Measurements from ENCODE around the gene PARP8. TPM values are rescaled to one million over a fixed set of nuclear protein-coding genes. Genes with fewer than 3 reads are reported as not detected.
"Not testable (repeated sequence)": the region's sequence is repeated elsewhere in the genome, so short reads cannot be mapped to it uniquely, and the experiment has no call there.

PARP8 gene
- total and polyA plus RNA-seq, 3 experiments from 2014 or later: 55.4 to 142 (median 58.4) TPM

- H3K27ac ChIP-seq (ENCODE audit: low read depth, low read length): no peak overlapping the region
Observed at GRCh38 chr5:50655067-50655809, 11.2 kb upstream of the PARP8 start.

GRCh38 chr5:50655810-50656205 lies 10.6 kb upstream of the PARP8 start:
- peaks cover 2 to 4% (median 2%) of the 10 kb centered on the region in 3 donors for H3K36me3 Mint-ChIP-seq
- CTCF ChIA-PET: interaction anchor here (1.2 kb wide), 1 partner anchor 67 kb away, joined by 3 read pairs; no protein-coding TSS in a partner anchor
- H3K4me1 ChIP-seq (ENCODE audit: insufficient read depth, low read length): no peaks in the 10 kb centered on the region
- H3K4me3 ChIP-seq (ENCODE audit: low read length): no peak overlapping the region
- no peaks in the 10 kb centered on the region for H3K36me3 ChIP-seq (ENCODE audit: insufficient read depth, low read length)
- H3K9me3 ChIP-seq (ENCODE audit: low read length): no peaks in the 10 kb centered on the region
- H3K27me3 Mint-ChIP-seq: no peaks in the 10 kb centered on the region
- H3K9me3 Mint-ChIP-seq: no peaks in the 10 kb centered on the region
- POLR2A ChIA-PET: no interaction called here
- H3K27ac Mint-ChIP-seq: no peak overlapping the region
- no peak overlapping the region for H3K27ac ChIP-seq (ENCODE audit: low read depth, low read length)
- no peak overlapping the region for H3K4me3 Mint-ChIP-seq
- no peak for DNase-seq
- no peaks in the 10 kb centered on the region for H3K27me3 ChIP-seq (ENCODE audit: insufficient read depth, low read length, poor library complexity, severe bottlenecking)
- H3K4me1 Mint-ChIP-seq: peaks cover 18 to 54% (median 29%) of the 10 kb centered on the region in 3 donors

More at GRCh38 chr5:50655067-50655809, 11.2 kb upstream of the PARP8 start:
- ChIA-PET CTCF (interaction anchor here (1.2 kb wide), 1 partner anchor 67 kb away, joined by 3 read pairs; no protein-coding TSS in a partner anchor), POLR2A (no interaction called here)
- no peak overlapping the region for H3K4me3 ChIP-seq (ENCODE audit: low read length)
- DNase-seq: no peak
- H3K4me3 Mint-ChIP-seq: no peak overlapping the region
- H3K36me3 Mint-ChIP-seq: peaks cover under 1 to 4% (median under 1%) of the 10 kb centered on the region in 3 donors
- H3K4me1 Mint-ChIP-seq: peaks cover 18 to 58% (median 29%) of the 10 kb centered on the region in 3 donors
- H3K9me3 ChIP-seq (ENCODE audit: low read length): no peaks in the 10 kb centered on the region
- no peaks in the 10 kb centered on the region for H3K9me3 Mint-ChIP-seq
- H3K4me1 ChIP-seq (ENCODE audit: insufficient read depth, low read length): no peaks in the 10 kb centered on the region
- no peaks in the 10 kb centered on the region for H3K36me3 ChIP-seq (ENCODE audit: insufficient read depth, low read length)
- peak overlapping the region in 2 of 8 donors; percentile 66 to 89 for H3K27ac Mint-ChIP-seq
- H3K27me3 Mint-ChIP-seq: no peaks in the 10 kb centered on the region
- no peaks in the 10 kb centered on the region for H3K27me3 ChIP-seq (ENCODE audit: insufficient read depth, low read length, poor library complexity, severe bottlenecking)

GRCh38 chr5:50657044-50657443 lies 9.4 kb upstream of the PARP8 start:
- DNase-seq: no peak
- Histone ChIP-seq H3K27me3 (ENCODE audit: insufficient read depth, low read length, poor library complexity, severe bottlenecking) (no peaks in the 10 kb centered on the region), H3K4me3 (ENCODE audit: low read length) (no peak overlapping the region), H3K36me3 (ENCODE audit: insufficient read depth, low read length) (no peaks in the 10 kb centered on the region), H3K9me3 (ENCODE audit: low read length) (no peaks in the 10 kb centered on the region), H3K4me1 (ENCODE audit: insufficient read depth, low read length) (no peaks in the 10 kb centered on the region), H3K27ac (ENCODE audit: low read depth, low read length) (no peak overlapping the region)
- ChIA-PET POLR2A (no interaction called here), CTCF (no interaction called here)
- no peak overlapping the region for H3K27ac Mint-ChIP-seq
- H3K36me3 Mint-ChIP-seq: peaks cover 2 to 4% (median 2%) of the 10 kb centered on the region in 3 donors
- no peaks in the 10 kb centered on the region for H3K9me3 Mint-ChIP-seq
- H3K27me3 Mint-ChIP-seq: no peaks in the 10 kb centered on the region
- H3K4me1 Mint-ChIP-seq: peaks cover 18 to 50% (median 29%) of the 10 kb centered on the region in 3 donors
- H3K4me3 Mint-ChIP-seq: no peak overlapping the region

DNA sequence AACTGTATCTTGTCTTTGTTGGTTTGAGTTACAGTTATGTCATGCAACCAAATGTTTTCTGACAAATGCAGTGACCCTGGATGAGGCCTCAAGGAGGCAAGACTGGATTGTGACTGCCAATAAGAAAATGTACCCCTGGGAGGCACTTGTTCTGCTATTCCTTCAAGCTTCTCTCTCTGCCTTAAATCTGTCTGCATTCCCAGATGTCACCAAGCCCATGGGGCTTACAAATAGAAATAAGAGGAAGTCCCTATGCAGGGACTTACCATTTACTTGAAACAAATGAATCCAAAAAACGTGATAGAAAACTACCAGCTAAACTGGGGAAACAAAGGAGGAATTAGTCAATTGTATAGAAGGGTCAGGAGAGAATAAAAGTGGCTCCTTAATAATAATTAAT lies 8.2 kb upstream of the PARP8 start:
- ChIA-PET CTCF (interaction anchor here (0.5 kb wide), 1 partner anchor 218 kb away, joined by 3 read pairs; no protein-coding TSS in a partner anchor), POLR2A (no interaction called here)
- Mint-ChIP-seq H3K4me3 (no peak overlapping the region), H3K9me3 (no peaks in the 10 kb centered on the region), H3K27ac (peak overlapping the region in 1 of 8 donors; percentile 33), H3K36me3 (peaks cover 2 to 4% (median 2%) of the 10 kb centered on the region in 3 donors), H3K27me3 (no peaks in the 10 kb centered on the region), H3K4me1 (peaks cover 27 to 56% (median 36%) of the 10 kb centered on the region in 3 donors)
- H3K9me3 ChIP-seq (ENCODE audit: low read length): no peaks in the 10 kb centered on the region
- H3K4me1 ChIP-seq (ENCODE audit: insufficient read depth, low read length): peaks cover 1% of the 10 kb centered on the region
- H3K4me3 ChIP-seq (ENCODE audit: low read length): no peak overlapping the region
- DNase-seq: no peak
- H3K27ac ChIP-seq (ENCODE audit: low read depth, low read length): no peak overlapping the region
- no peaks in the 10 kb centered on the region for H3K36me3 ChIP-seq (ENCODE audit: insufficient read depth, low read length)
- H3K27me3 ChIP-seq (ENCODE audit: insufficient read depth, low read length, poor library complexity, severe bottlenecking): no peaks in the 10 kb centered on the region

GRCh38 chr5:50663636-50664035 lies 2.8 kb upstream of the PARP8 start:
- H3K9me3 ChIP-seq (ENCODE audit: low read length): no peaks in the 10 kb centered on the region
- Mint-ChIP-seq H3K27ac (peak overlapping the region; percentile 35 to 100 (median 80)), H3K27me3 (peaks cover 0 to 13% of the 10 kb centered on the region in 2 donors), H3K36me3 (peaks cover 6 to 25% (median 9%) of the 10 kb centered on the region in 3 donors), H3K4me3 (peak overlapping the region in 1 of 7 donors; percentile 21), H3K4me1 (peaks cover 38 to 47% (median 42%) of the 10 kb centered on the region in 3 donors), H3K9me3 (peaks cover 0 to 3% (median 0%) of the 10 kb centered on the region in 5 donors)
- no peak for DNase-seq
- H3K36me3 ChIP-seq (ENCODE audit: insufficient read depth, low read length): no peaks in the 10 kb centered on the region
- H3K27ac ChIP-seq (ENCODE audit: low read depth, low read length): no peak overlapping the region
- H3K27me3 ChIP-seq (ENCODE audit: insufficient read depth, low read length, poor library complexity, severe bottlenecking): no peaks in the 10 kb centered on the region
- no peak overlapping the region for H3K4me3 ChIP-seq (ENCODE audit: low read length)
- ChIA-PET CTCF (no interaction called here), POLR2A (no interaction called here)
- peaks cover 22% of the 10 kb centered on the region for H3K4me1 ChIP-seq (ENCODE audit: insufficient read depth, low read length)

- peaks cover 9 to 36% (median 10%) of the 10 kb centered on the region in 3 donors for H3K36me3 Mint-ChIP-seq
- Histone ChIP-seq H3K36me3 (ENCODE audit: insufficient read depth, low read length) (no peaks in the 10 kb centered on the region), H3K27ac (ENCODE audit: low read depth, low read length) (peak overlapping the region; percentile 99), H3K27me3 (ENCODE audit: insufficient read depth, low read length, poor library complexity, severe bottlenecking) (no peaks in the 10 kb centered on the region), H3K4me1 (ENCODE audit: insufficient read depth, low read length) (peaks cover 32% of the 10 kb centered on the region), H3K4me3 (ENCODE audit: low read length) (no peak overlapping the region), H3K9me3 (ENCODE audit: low read length) (no peaks in the 10 kb centered on the region)
- POLR2A ChIA-PET: interaction anchor here (0.7 kb wide), 2 partner anchors 31 to 112 kb away, joined by 3 read pairs; no protein-coding TSS in a partner anchor
- DNase-seq: no peak
- CTCF ChIA-PET: interaction anchor here (1.0 to 1.6 kb wide), 3 partner anchors 25 to 90 kb away, joined by 3 to 6 read pairs (median 3); no protein-coding TSS in a partner anchor
- H3K9me3 Mint-ChIP-seq: peaks cover 0 to 3% (median 0%) of the 10 kb centered on the region in 5 donors
- H3K4me3 Mint-ChIP-seq: peak overlapping the region; percentile 91 to 100 (median 99)
- peaks cover 0 to 13% of the 10 kb centered on the region in 2 donors for H3K27me3 Mint-ChIP-seq
- H3K4me1 Mint-ChIP-seq: peaks cover 49 to 62% (median 56%) of the 10 kb centered on the region in 3 donors
- peak overlapping the region; percentile 94 to 100 (median 99) for H3K27ac Mint-ChIP-seq
Observed at GRCh38 chr5:50665091-50665490, 1.3 kb upstream of the PARP8 start.

GRCh38 chr5:50665761-50666202 lies 655 bp upstream of the PARP8 start:
- ChIA-PET CTCF (interaction anchor here (1.1 to 1.6 kb wide), 2 partner anchors 31 to 91 kb away, joined by 3 to 6 read pairs; no protein-coding TSS in a partner anchor), POLR2A (interaction anchor here (2.7 kb wide), 1 partner anchor 224 kb away, joined by 26 read pairs; the partner anchor contains the start of gene EMB)
- Mint-ChIP-seq H3K36me3 (peaks cover 9 to 38% (median 13%) of the 10 kb centered on the region in 3 donors), H3K4me1 (peaks cover 55 to 65% (median 62%) of the 10 kb centered on the region in 3 donors), H3K4me3 (peak overlapping the region; percentile 91 to 100 (median 99)), H3K27me3 (peaks cover 0 to 13% of the 10 kb centered on the region in 2 donors), H3K27ac (peak overlapping the region; percentile 94 to 100 (median 99))
- not testable (repeated sequence) for H3K27me3 ChIP-seq (ENCODE audit: insufficient read depth, low read length, poor library complexity, severe bottlenecking); H3K9me3 Mint-ChIP-seq; H3K36me3 ChIP-seq (ENCODE audit: insufficient read depth, low read length); H3K9me3 ChIP-seq (ENCODE audit: low read length)
- peaks cover 34% of the 10 kb centered on the region for H3K4me1 ChIP-seq (ENCODE audit: insufficient read depth, low read length)
- H3K27ac ChIP-seq (ENCODE audit: low read depth, low read length): peak overlapping the region; percentile 99
- peak overlapping the region; percentile 66 for H3K4me3 ChIP-seq (ENCODE audit: low read length)
- DNase-seq: peak; percentile 6 to 69 (median 61)
